Brain microvascular endothelial cell (primary cell): ENCODE results near the gene LBHD1.
"Not testable (repeated sequence)": the region's sequence is repeated elsewhere in the genome, so short reads cannot be mapped to it uniquely, and the experiment has no call there.

ENCODE experiments used
- DNase-seq: peaks from one replicate; pipeline ENCODE4 v3.0.0-alpha.2; 2020
- H3K27ac ChIP-seq: fragments of 250-450 bp; sonication (Bioruptor Pico); 2 replicates; pipeline ENCODE4 v1.5.1; 2020; ENCODE audit warnings: mild to moderate bottlenecking, moderate library complexity
- H3K27me3 ChIP-seq: fragments of 250-450 bp; sonication (Bioruptor Pico); replicated peaks from 2 replicates; pipeline ENCODE4 v1.5.1; 2020; ENCODE audit warnings: mild to moderate bottlenecking
- H3K36me3 ChIP-seq: fragments of 250-450 bp; sonication (Bioruptor Pico); replicated peaks from 2 replicates; pipeline ENCODE4 v1.5.1; 2020; ENCODE audit warnings: mild to moderate bottlenecking
- H3K4me3 ChIP-seq: 2 replicates; pipeline ENCODE4 v1.5.1; 2011; ENCODE audit warnings: low read depth, mild to moderate bottlenecking, control low read depth, low read length, moderate library complexity
- CTCF ChIP-seq: IDR thresholded peaks from 2 replicates; pipeline ENCODE4 v1.5.1; 2011; ENCODE audit warnings: low read depth, mild to moderate bottlenecking, moderate library complexity, low read length, control low read depth, inconsistent platforms; ENCODE audit errors: missing control alignments
- in situ Hi-C: cut with HindIII; loops from 2 replicates; pipeline ENCODE4 v1.10.0; 2017; ENCODE audit warnings: low sequenced_read_pairs, low pct_ligation_motif_present

The LBHD1 gene

GRCh38 chr11:62705413-62705812 is 33.3 kb upstream of the LBHD1 start:
- H3K36me3 ChIP-seq: peaks cover 14% of the 10 kb centered on the region
- H3K27ac ChIP-seq: peak overlapping the region; percentile 48
- in situ Hi-C loops: no loop called here
- TF ChIP-seq CTCF: no peak
- H3K27me3 ChIP-seq: no peaks in the 10 kb centered on the region
- peak overlapping the region; percentile 79 for H3K4me3 ChIP-seq
- no peak for DNase-seq

GRCh38 chr11:62703921-62704320 is 31.9 kb upstream of the LBHD1 start:
- H3K36me3 ChIP-seq: peaks cover 14% of the 10 kb centered on the region
- in situ Hi-C loops, H3K27ac ChIP-seq, H3K4me3 ChIP-seq, DNase-seq, H3K27me3 ChIP-seq: not testable (repeated sequence)

- Histone ChIP-seq H3K27me3 (no peaks in the 10 kb centered on the region), H3K36me3 (peaks cover 14% of the 10 kb centered on the region), H3K27ac (no peak overlapping the region), H3K4me3 (no peak overlapping the region)
- no peak for TF ChIP-seq CTCF
- DNase-seq: no peak
- in situ Hi-C loops: no loop called here
Measured at GRCh38 chr11:62702246-62702645, 30.2 kb upstream of the LBHD1 start.

GRCh38 chr11:62694455-62695167 is 22.5 kb upstream of the LBHD1 start:
- H3K36me3 ChIP-seq: peaks cover 31% of the 10 kb centered on the region
- in situ Hi-C loops: no loop called here
- H3K27ac ChIP-seq: no peak overlapping the region
- peak; percentile 91 for TF ChIP-seq CTCF
- DNase-seq: peak; percentile 72
- H3K27me3 ChIP-seq: no peaks in the 10 kb centered on the region
- no peak overlapping the region for H3K4me3 ChIP-seq

- not testable (repeated sequence) for DNase-seq
Measured at GRCh38 chr11:62693624-62694023, 21.6 kb upstream of the LBHD1 start.

GRCh38 chr11:62689421-62690183 is 17.5 kb upstream of the LBHD1 start, which contains the start of gene LRRN4CL:
Gene LRRN4CL (minus strand): TSS chr11:62689530. CDS start chr11:62688508, 1,022 bp downstream.
- in situ Hi-C loops: no loop called here

More at GRCh38 chr11:62693624-62694023, 21.6 kb upstream of the LBHD1 start:
- H3K27me3 ChIP-seq, H3K4me3 ChIP-seq, H3K27ac ChIP-seq, in situ Hi-C loops: not testable (repeated sequence)
- peaks cover 31% of the 10 kb centered on the region for H3K36me3 ChIP-seq

More at GRCh38 chr11:62689421-62690183, 17.5 kb upstream of the LBHD1 start, which contains the start of gene LRRN4CL:
- peaks cover 31% of the 10 kb centered on the region for H3K36me3 ChIP-seq
- DNase-seq: peak; percentile 37
- H3K4me3 ChIP-seq: no peak within 1 kb of the TSS
- no peak within 1 kb of the TSS for H3K27ac ChIP-seq
- H3K27me3 ChIP-seq: no peaks in the 10 kb centered on the region
- no peak for TF ChIP-seq CTCF
